ENCODE measurements around the gene TMEM182. TPM values are rescaled to one million over a fixed set of nuclear protein-coding genes. Genes with fewer than 3 reads are reported as not detected.

Gene TMEM182, protein sequence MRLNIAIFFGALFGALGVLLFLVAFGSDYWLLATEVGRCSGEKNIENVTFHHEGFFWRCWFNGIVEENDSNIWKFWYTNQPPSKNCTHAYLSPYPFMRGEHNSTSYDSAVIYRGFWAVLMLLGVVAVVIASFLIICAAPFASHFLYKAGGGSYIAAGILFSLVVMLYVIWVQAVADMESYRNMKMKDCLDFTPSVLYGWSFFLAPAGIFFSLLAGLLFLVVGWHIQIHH
- polyA plus RNA-seq (ENCODE audit: insufficient read depth in 1 of 5, insufficient read length in 5 of 5, low replicate concordance in 1 of 5) = 10 to 100 TPM in 2 of 5 donors, 1 to 10 TPM in 3; 8.4 to 12.0 (median 9.4) TPM
- long read RNA-seq, donor 1, partial matches to known transcripts = 0 of 7 reads
- long read RNA-seq, donor 1, other reads (novel, unspliced or antisense) = 0 of 7 reads
- long read RNA-seq, donor 2, partial matches to known transcripts = 0 of 3 reads
- long read RNA-seq, donor 2, other reads (novel, unspliced or antisense) = 0 of 3 reads
- long read RNA-seq, donor 3, partial matches to known transcripts = 0 of 4 reads
- long read RNA-seq, donor 3, other reads (novel, unspliced or antisense) = 0 of 4 reads
- long read RNA-seq, donor 4, partial matches to known transcripts = 0 of 1 reads
- long read RNA-seq, donor 4, other reads (novel, unspliced or antisense) = 0 of 1 reads
- long read RNA-seq, donor 5, transcript TMEM182-202 (5 exons, 3,112 nt) = major isoform, 6 of 8 reads
- long read RNA-seq, donor 5, partial matches to known transcripts = 0 of 8 reads
- long read RNA-seq, donor 5, other reads (novel, unspliced or antisense) = 0 of 8 reads
- long read RNA-seq, donor 6, partial matches to known transcripts = 0 of 8 reads
- long read RNA-seq, donor 6, other reads (novel, unspliced or antisense) = 0 of 8 reads
- long read RNA-seq, donor 7, partial matches to known transcripts = 0 of 9 reads
- long read RNA-seq, donor 7, other reads (novel, unspliced or antisense) = 0 of 9 reads
- long read RNA-seq, donor 8, partial matches to known transcripts = 0 of 3 reads
- long read RNA-seq, donor 8, other reads (novel, unspliced or antisense) = 0 of 3 reads

- no peak for DNase-seq
Measured at GRCh38 chr2:102761763-102762162, at the start of gene TMEM182. Gene TMEM182, plus strand, starts transcription at chr2:102762031. Its CDS starts 187 bp downstream, at chr2:102762218.

- no peak for DNase-seq
Measured at GRCh38 chr2:102717308-102718018, 44.4 kb upstream of the TMEM182 start.

- no peak for DNase-seq
Measured at GRCh38 chr2:102718387-102719316, 43.2 kb upstream of the TMEM182 start.

- DNase-seq = no peak
Measured at GRCh38 chr2:102724016-102724490, 37.8 kb upstream of the TMEM182 start.

- DNase-seq = no peak
Measured at GRCh38 chr2:102724553-102724952, 37.3 kb upstream of the TMEM182 start.

DNA sequence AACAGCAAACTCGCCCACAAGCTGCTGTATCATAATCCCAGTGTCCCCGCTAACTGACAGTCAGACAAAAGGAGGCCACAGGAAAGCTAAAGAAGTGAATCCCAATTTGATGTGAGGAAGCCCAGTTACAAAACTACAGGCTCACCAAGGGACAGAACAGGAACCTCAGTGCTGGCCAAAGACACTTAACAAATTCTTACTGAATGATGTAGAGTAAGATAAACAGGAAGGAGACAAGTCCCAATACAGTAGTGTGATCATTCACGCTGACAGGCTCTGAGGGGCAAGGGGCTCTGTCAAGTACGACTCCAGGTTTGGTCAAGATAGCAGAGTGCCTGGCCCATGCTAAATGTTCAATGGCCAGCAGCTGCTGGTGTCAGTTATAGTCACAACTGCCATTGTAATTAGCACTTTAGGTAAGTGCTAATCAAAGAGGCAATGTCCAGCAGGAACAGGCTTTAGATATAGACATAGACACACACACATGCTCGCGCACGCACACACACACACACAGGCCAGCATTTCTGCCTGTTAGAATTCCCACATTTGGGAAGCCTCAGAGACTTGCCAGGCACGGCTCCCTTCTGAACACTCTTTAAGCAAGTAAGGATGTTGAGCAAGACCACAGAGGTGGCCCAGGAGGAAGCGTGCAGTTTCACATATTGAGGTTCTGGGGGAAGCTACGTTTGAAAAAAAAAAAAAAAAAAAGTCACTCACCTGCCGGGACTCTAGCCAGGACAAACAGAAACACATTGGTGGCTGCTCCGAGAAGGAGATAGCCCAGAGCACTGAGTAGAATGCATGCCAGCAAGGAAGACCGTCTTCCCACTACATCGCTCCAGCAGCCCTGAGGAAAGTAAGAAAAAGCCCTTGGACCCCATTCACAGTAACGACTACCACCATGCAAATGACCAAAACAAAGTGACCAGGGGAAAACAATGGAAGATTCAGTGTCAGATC lies 35.4 kb upstream of the TMEM182 start:
- no peak for DNase-seq

DNA sequence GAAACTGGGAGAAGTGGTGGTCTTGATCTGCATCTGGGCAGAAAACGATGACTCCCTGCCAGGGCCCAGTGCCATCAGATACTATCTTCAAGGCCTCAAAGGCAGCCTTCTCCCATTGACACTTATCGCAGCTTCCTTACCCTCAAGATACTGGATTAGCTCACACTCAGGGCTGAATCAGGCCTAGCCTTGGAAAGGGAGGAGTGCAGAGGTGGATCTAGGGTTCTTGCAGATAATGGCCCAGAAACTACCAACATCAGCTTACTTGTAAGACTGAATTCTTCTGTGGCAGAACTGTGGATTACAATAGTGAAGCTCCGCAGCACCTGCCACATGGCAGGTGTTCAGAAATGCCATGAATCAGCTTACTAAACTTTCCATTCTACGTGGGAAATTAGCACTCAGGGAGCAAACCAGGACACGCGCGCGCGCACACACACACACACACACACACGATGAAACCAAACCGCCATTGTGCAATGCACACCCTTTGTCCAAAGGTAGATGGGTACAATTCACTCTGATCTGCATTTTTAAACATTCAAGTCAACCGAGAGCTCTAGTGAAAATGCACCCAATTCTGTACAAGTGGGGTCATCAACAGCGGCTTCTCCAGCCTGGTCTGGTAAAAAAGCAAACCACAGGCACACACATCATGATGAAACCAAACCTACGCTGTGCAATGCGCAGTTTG lies 26.3 kb upstream of the TMEM182 start:
- DNase-seq = no peak

- DNase-seq = no peak
Measured at GRCh38 chr2:102736110-102736409, 25.8 kb upstream of the TMEM182 start.

DNA sequence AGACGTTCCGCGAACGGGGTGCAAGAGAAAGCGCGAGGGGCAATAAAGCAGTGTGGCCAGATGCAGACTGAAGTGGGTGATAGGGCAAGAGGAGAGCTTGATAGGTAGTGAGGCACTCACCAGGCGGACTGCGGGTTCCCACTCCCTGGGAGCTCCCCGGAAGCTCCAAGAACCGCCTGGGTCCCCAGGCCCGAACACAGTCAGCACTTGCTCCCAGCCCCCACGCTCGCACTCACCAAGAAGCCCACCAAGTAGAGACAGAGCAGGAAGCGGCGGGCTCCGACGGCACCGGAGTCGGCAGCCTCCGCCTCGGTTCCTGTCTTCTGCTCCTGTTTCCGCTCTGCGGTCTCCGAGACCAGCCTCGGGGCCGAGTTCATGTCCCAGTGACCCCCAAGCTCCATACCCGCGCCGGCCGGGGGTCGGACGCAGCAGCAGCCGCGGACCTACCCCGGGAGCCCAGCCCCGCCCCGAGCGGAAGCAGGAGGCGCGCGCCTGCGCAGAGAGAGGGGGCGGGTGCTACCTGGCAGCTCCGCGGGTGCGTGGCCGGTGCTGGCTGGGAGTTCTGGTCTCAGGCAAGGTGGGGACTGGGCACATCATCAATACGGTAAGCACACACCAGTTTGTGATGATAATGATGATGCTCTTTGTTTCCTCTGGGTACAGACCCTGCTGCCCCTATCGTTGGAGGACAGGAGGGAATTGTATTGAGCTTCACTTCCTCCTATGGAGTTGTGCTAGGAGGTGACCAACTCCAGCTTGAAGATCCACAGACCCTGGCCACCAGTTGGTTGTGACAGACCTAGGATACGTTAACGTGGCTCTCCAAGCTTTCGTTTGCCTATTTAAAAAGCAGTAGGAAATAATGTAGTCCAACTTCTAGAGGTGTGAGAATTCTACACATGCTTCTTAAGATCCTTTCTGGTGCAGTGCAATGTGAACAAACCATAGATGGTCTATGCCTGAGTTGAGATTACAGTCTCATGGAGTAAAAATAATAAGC lies 25.1 kb upstream of the TMEM182 start:
- peak; percentile 79 for DNase-seq

GRCh38 chr2:102737431-102737830 lies 24.4 kb upstream of the TMEM182 start:
- DNase-seq = no peak

GRCh38 chr2:102743259-102743658 lies 18.6 kb upstream of the TMEM182 start:
- no peak for DNase-seq

DNA sequence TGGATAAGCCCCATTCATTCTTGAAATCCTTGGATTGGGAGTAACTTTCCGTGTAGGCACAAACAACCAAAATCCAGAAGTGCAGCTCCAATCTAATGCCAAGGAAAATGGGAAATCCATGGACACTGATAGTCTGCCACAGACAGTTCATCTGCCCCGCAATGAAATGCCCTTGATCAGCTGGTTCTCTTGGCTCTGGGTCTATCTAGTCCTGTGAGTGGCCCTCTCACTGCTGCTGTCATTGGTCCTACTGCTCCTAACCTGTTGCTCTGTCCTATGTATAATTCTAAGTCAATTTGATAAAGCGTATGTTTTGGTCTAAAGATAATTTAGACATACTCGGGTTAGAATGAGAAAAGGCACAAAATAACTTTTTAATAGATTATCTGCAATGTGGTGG lies 13.7 kb upstream of the TMEM182 start:
- no peak for DNase-seq

DNA sequence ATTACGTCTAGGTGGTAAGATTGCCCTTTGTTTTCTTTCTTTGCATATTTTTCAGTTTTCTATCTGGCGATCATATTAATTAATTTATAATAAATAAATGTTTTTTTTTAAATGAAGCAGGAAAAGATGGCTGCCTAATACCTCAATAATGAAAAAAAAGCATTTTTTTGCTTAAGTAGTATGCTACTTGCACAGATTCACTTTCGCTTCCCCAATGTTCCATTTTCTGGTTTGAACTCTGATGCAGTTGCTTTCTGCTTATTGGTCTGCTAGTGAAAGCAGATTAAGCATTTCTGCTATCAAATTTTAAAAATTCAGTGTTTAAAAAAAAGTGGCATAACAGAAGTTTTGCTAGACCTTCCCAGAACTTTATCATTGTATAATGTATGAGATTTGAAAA lies 11.9 kb upstream of the TMEM182 start:
- DNase-seq = no peak

GRCh38 chr2:102753563-102754159 lies 8.2 kb upstream of the TMEM182 start:
- DNase-seq = no peak

- DNase-seq = no peak
Measured at GRCh38 chr2:102754456-102755145, 7.2 kb upstream of the TMEM182 start.

GRCh38 chr2:102755284-102755683 lies 6.5 kb upstream of the TMEM182 start:
- no peak for DNase-seq
